Measurements from ENCODE around the gene RUNDC1. TPM values are rescaled to one million over a fixed set of nuclear protein-coding genes. Genes with fewer than 3 reads are reported as not detected.

RUNDC1 gene
- total RNA-seq, 2 donors from 2014 or later: 26.7 to 28.5 TPM

GRCh38 chr17:43014020-43014648, 33.8 kb downstream of the RUNDC1 start:
- Histone ChIP-seq H3K4me1 (replicated peaks) (no peaks in the 10 kb centered on the region), H3K36me3 (peaks cover 0 to 3% of the 10 kb centered on the region in 2 donors), H3K4me3 (no peak overlapping the region), H3K9me3 (no peaks in the 10 kb centered on the region), H3K27me3 (replicated peaks; ENCODE audit: insufficient read depth) (no peaks in the 10 kb centered on the region), H3K27ac (no peak overlapping the region)
- 77% methylated on average over 12 of the region's 12 CpGs for WGBS
- DNase-seq (ENCODE audit: low spot score): no peak
- TF ChIP-seq CTCF (IDR thresholded peaks at IDR 0.05) (no peak), POLR2A (IDR thresholded peaks at IDR 0.05) (no peak), POLR2AphosphoS5 (IDR thresholded peaks at IDR 0.05) (no peak)
- intact Hi-C loops (cut with DNase I): no loop called here

- Histone ChIP-seq H3K27ac (peak overlapping the region; percentile 33 to 41), H3K4me1 (replicated peaks) (peaks cover 2% of the 10 kb centered on the region), H3K4me3 (no peak overlapping the region), H3K36me3 (peaks cover 0 to 3% of the 10 kb centered on the region in 2 donors), H3K9me3 (no peaks in the 10 kb centered on the region), H3K27me3 (replicated peaks; ENCODE audit: insufficient read depth) (no peaks in the 10 kb centered on the region)
- WGBS: 76% methylated on average over 8 of the region's 8 CpGs
- intact Hi-C loops (cut with DNase I): no loop called here
- DNase-seq (ENCODE audit: low spot score): no peak
- TF ChIP-seq CTCF (IDR thresholded peaks at IDR 0.05) (no peak), POLR2A (IDR thresholded peaks at IDR 0.05) (no peak)
These were observed 34.5 kb downstream of the RUNDC1 start for GRCh38 chr17:43014649-43015542.

GRCh38 chr17:43015579-43015978, 35.2 kb downstream of the RUNDC1 start:
- WGBS: 59% methylated on average over 9 of the region's 9 CpGs
- no peak for TF ChIP-seq CTCF (IDR thresholded peaks at IDR 0.05)
- peak; percentile 30 for TF ChIP-seq POLR2AphosphoS5 (IDR thresholded peaks at IDR 0.05)
- TF ChIP-seq POLR2A (IDR thresholded peaks at IDR 0.05): no peak
- Histone ChIP-seq H3K27me3 (replicated peaks; ENCODE audit: insufficient read depth) (no peaks in the 10 kb centered on the region), H3K4me1 (replicated peaks) (peaks cover 5% of the 10 kb centered on the region), H3K27ac (peak overlapping the region; percentile 33 to 41), H3K4me3 (no peak overlapping the region), H3K9me3 (no peaks in the 10 kb centered on the region), H3K36me3 (peaks cover 0 to 3% of the 10 kb centered on the region in 2 donors)
- no peak for DNase-seq (ENCODE audit: low spot score)
- intact Hi-C loops (cut with DNase I): no loop called here

- no peaks in the 10 kb centered on the region for H3K27me3 ChIP-seq (replicated peaks; ENCODE audit: insufficient read depth)
- no CpG with 5 or more reads among the region's 7 CpGs for WGBS
- no peak for DNase-seq (ENCODE audit: low spot score)
- H3K4me3 ChIP-seq: no peak overlapping the region
- H3K36me3 ChIP-seq: peaks cover 0 to 3% of the 10 kb centered on the region in 2 donors
- H3K4me1 ChIP-seq (replicated peaks): peaks cover 5% of the 10 kb centered on the region
- intact Hi-C loops (cut with DNase I): no loop called here
- no peaks in the 10 kb centered on the region for H3K9me3 ChIP-seq
- peak overlapping the region; percentile 5 to 27 for H3K27ac ChIP-seq
- no peak for TF ChIP-seq POLR2AphosphoS5 (IDR thresholded peaks at IDR 0.05)
- no peak for TF ChIP-seq CTCF (IDR thresholded peaks at IDR 0.05)
- no peak for TF ChIP-seq POLR2A (IDR thresholded peaks at IDR 0.05)
These were observed 35.9 kb downstream of the RUNDC1 start for GRCh38 chr17:43016216-43016615.
